Erythroblast (primary cell): ENCODE data around the gene FAM107A.

Source experiments
- GATA1 ChIP-seq: IDR thresholded peaks from 2 replicates; pipeline ENCODE4 v1.6.1; 2011; ENCODE audit warnings: low read depth, mild to moderate bottlenecking, control low read depth, low read length, moderate library complexity
- POLR2A ChIP-seq: IDR thresholded peaks from 2 replicates; pipeline ENCODE4 v1.6.1; 2011; ENCODE audit warnings: mild to moderate bottlenecking, low read length

DNA sequence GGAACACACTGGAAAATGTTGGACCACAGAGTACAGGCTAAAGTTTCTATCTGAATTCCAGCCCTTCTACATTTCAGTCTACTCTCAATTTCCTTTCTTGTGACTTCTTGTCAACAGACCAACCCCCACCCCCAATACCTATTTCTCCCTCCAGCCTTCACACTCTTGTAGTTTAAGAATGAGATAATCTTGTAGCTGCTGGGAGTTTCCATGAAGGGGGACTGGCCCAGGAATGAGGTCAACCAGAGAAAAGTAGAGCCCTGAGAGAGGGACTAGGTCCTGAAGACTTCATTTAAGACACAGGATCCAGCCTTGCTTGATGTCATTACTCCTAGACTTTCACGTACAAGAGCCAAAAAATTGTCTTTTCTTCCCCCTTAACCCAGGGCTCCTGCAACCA, 29.5 kb upstream of the FAM107A start:
- TF ChIP-seq POLR2A, result no peak
- TF ChIP-seq GATA1, result no peak
